Mesenchymal stem cell (in vitro differentiated cells and primary cell): ENCODE results near the gene RHOXF1.
A peak's percentile ranks its signal among the peaks of the same experiment; 100 is the strongest.
"Not testable (repeated sequence)": the region's sequence is repeated elsewhere in the genome, so short reads cannot be mapped to it uniquely, and the experiment has no call there.

ENCODE experiments used
- DNase-seq: peaks from one replicate; pipeline ENCODE4 v3.0.0-alpha.2; 2013
- H2AFZ ChIP-seq: one replicate; pipeline ENCODE4 v1.6.1; 2013; ENCODE audit warnings: low read depth, mild to moderate bottlenecking, control low read depth, inconsistent platforms, low read length, moderate library complexity
- H2AK5ac ChIP-seq: 2 replicates; pipeline ENCODE4 v1.6.1; 2013; ENCODE audit warnings: low read length, moderate library complexity, mild to moderate bottlenecking, inconsistent platforms; ENCODE audit not compliant: severe bottlenecking
- H2BK120ac ChIP-seq: one replicate; pipeline ENCODE4 v1.6.1; 2013; ENCODE audit warnings: low read depth, mild to moderate bottlenecking, inconsistent platforms, low read length, moderate library complexity
- H2BK12ac ChIP-seq, 2 experiments: one replicate each; pipeline ENCODE4 v1.6.1; 2013; ENCODE audit warnings: inconsistent platforms in 2 of 2, low read length in 2 of 2, mild to moderate bottlenecking in 2 of 2, moderate library complexity in 2 of 2, control low read depth in 1 of 2
- H2BK15ac ChIP-seq: one replicate; pipeline ENCODE4 v1.6.1; 2013; ENCODE audit warnings: mild to moderate bottlenecking, low read depth, inconsistent platforms; ENCODE audit not compliant: poor library complexity, severe bottlenecking
- H2BK5ac ChIP-seq: 2 replicates; pipeline ENCODE4 v1.6.1; 2013; ENCODE audit warnings: low read depth, mild to moderate bottlenecking, low read length, control low read depth, inconsistent platforms; ENCODE audit not compliant: poor library complexity, severe bottlenecking
- H3K14ac ChIP-seq, 2 experiments: one replicate each; pipeline ENCODE4 v1.6.1; 2013; ENCODE audit warnings: inconsistent platforms in 2 of 2, low read length in 2 of 2, control low read depth in 1 of 2, mild to moderate bottlenecking in 1 of 2, moderate library complexity in 1 of 2
- H3K18ac ChIP-seq, 2 experiments: one replicate each; pipeline ENCODE4 v1.6.1; 2013; ENCODE audit warnings: inconsistent platforms in 2 of 2, low read length in 2 of 2, control low read depth in 1 of 2, low read depth in 1 of 2, mild to moderate bottlenecking in 1 of 2
- H3K23ac ChIP-seq, 2 experiments: one replicate each; pipeline ENCODE4 v1.6.1; 2013; ENCODE audit warnings: inconsistent platforms in 2 of 2, low read length in 2 of 2, mild to moderate bottlenecking in 2 of 2, moderate library complexity in 2 of 2, control low read depth in 1 of 2
- H3K27ac ChIP-seq: 2 replicates; pipeline ENCODE4 v1.5.1; 2013; ENCODE audit warnings: mild to moderate bottlenecking, moderate library complexity, low read length, control low read depth, inconsistent platforms; ENCODE audit not compliant: poor library complexity, severe bottlenecking
- H3K27me3 ChIP-seq, 2 experiments: 2 replicates each; pipeline versions ENCODE4 v1.6.1 to v1.7.0; 2013; ENCODE audit warnings: low read length in 2 of 2, mild to moderate bottlenecking in 2 of 2, moderate library complexity in 2 of 2, control low read depth in 1 of 2, inconsistent platforms in 1 of 2; ENCODE audit not compliant: control insufficient read depth in 1 of 2, insufficient read depth in 1 of 2
- H3K36me3 ChIP-seq, 2 experiments: 2 replicates each; pipeline versions ENCODE4 v1.6.1 to v1.7.0; 2013; ENCODE audit warnings: low read length in 2 of 2, control low read depth in 1 of 2, inconsistent platforms in 1 of 2, low read depth in 1 of 2, mild to moderate bottlenecking in 1 of 2; ENCODE audit not compliant: insufficient read depth in 2 of 2, control insufficient read depth in 1 of 2
- H3K4ac ChIP-seq, 2 experiments: one replicate each; pipeline ENCODE4 v1.6.1; 2013; ENCODE audit warnings: inconsistent platforms in 2 of 2, low read length in 2 of 2, mild to moderate bottlenecking in 2 of 2, moderate library complexity in 2 of 2, control low read depth in 1 of 2, low read depth in 1 of 2
- H3K4me1 ChIP-seq: 2 replicates; pipeline ENCODE4 v1.6.1; 2013; ENCODE audit warnings: low read depth, low read length, control low read depth; ENCODE audit not compliant: control insufficient read depth, insufficient read depth
- H3K4me2 ChIP-seq: 2 replicates; pipeline ENCODE4 v1.6.1; 2013; ENCODE audit warnings: low read length, mild to moderate bottlenecking, inconsistent platforms; ENCODE audit not compliant: poor library complexity, severe bottlenecking
- H3K4me3 ChIP-seq, 2 experiments: 2 replicates each; pipeline versions ENCODE4 v1.5.1 to v1.7.0; 2013; ENCODE audit warnings: low read length in 2 of 2, mild to moderate bottlenecking in 2 of 2, control low read depth in 1 of 2, low read depth in 1 of 2; ENCODE audit not compliant: insufficient read depth in 1 of 2
- H3K79me1 ChIP-seq: replicated peaks from 2 replicates; pipeline ENCODE4 v1.6.1; 2013; ENCODE audit warnings: mild to moderate bottlenecking, control low read depth, low read length, inconsistent platforms; ENCODE audit not compliant: poor library complexity, severe bottlenecking
- H3K9ac ChIP-seq: 2 replicates; pipeline ENCODE4 v1.7.0; 2013; ENCODE audit warnings: mild to moderate bottlenecking, low read length, moderate library complexity
- H3K9me3 ChIP-seq: 2 replicates; pipeline ENCODE4 v1.7.0; 2013; ENCODE audit warnings: mild to moderate bottlenecking, low read length; ENCODE audit not compliant: control insufficient read depth
- H4K8ac ChIP-seq: one replicate; pipeline ENCODE4 v1.6.1; 2013; ENCODE audit warnings: inconsistent platforms, mild to moderate bottlenecking, low read length, moderate library complexity
- H4K91ac ChIP-seq: one replicate; pipeline ENCODE4 v1.6.1; 2013; ENCODE audit warnings: mild to moderate bottlenecking, low read length, inconsistent platforms
- WGBS: methylation state at CpG from one replicate; pipeline ENCODE4 v1.1.7; 2013; ENCODE audit warnings: mixed read lengths; 5-methylcytosine and 5-hydroxymethylcytosine counted together

The RHOXF1 gene

GRCh38 chrX:120128306-120128846, 12.7 kb upstream of the RHOXF1 start:
- H3K4me1 ChIP-seq, H2BK5ac ChIP-seq, DNase-seq, H2BK15ac ChIP-seq, H3K23ac ChIP-seq, H4K8ac ChIP-seq, H2BK12ac ChIP-seq, H3K4me2 ChIP-seq, H3K79me1 ChIP-seq, H3K9me3 ChIP-seq, H2BK120ac ChIP-seq, H3K9ac ChIP-seq, H4K91ac ChIP-seq, H3K27ac ChIP-seq, H3K27me3 ChIP-seq, H3K14ac ChIP-seq, H2AFZ ChIP-seq, H3K4ac ChIP-seq, H2AK5ac ChIP-seq, H3K4me3 ChIP-seq, H3K36me3 ChIP-seq, H3K18ac ChIP-seq: not testable (repeated sequence)
- WGBS = 88% methylated on average over 4 of the region's 5 CpGs

- no peak overlapping the region for H2BK5ac ChIP-seq
- peak overlapping the region; percentile 5 for H3K9ac ChIP-seq
- no peak overlapping the region for H3K4me2 ChIP-seq
- no peak overlapping the region for H3K4ac ChIP-seq
- H3K4me1 ChIP-seq = no peaks in the 10 kb centered on the region
- no peak overlapping the region for H3K23ac ChIP-seq
- no peak overlapping the region for H2AK5ac ChIP-seq
- H3K27ac ChIP-seq = no peak overlapping the region
- no peak overlapping the region for H2AFZ ChIP-seq
- H3K4me3 ChIP-seq = peak overlapping the region in 1 of 2 experiments; percentile 38
- H3K36me3 ChIP-seq = no peaks in the 10 kb centered on the region
- H3K18ac ChIP-seq = no peak overlapping the region
- no peak overlapping the region for H2BK12ac ChIP-seq
- 94% methylated on average over 2 of the region's 3 CpGs for WGBS
- H4K91ac ChIP-seq = no peak overlapping the region
- H3K14ac ChIP-seq = no peak overlapping the region
- no peaks in the 10 kb centered on the region for H3K79me1 ChIP-seq
- no peaks in the 10 kb centered on the region for H3K9me3 ChIP-seq
- peaks cover 0 to 6% of the 10 kb centered on the region in 2 experiments for H3K27me3 ChIP-seq
- H2BK15ac ChIP-seq = no peak overlapping the region
- peak; percentile 20 for DNase-seq
- H4K8ac ChIP-seq = peak overlapping the region; percentile 28
- H2BK120ac ChIP-seq = no peak overlapping the region
These were observed 9.7 kb upstream of the RHOXF1 start for GRCh38 chrX:120125444-120125843.

- Histone ChIP-seq H2AFZ (no peak overlapping the region), H3K9ac (no peak overlapping the region), H3K14ac (no peak overlapping the region), H4K91ac (no peak overlapping the region), H3K18ac (no peak overlapping the region), H3K4me2 (no peak overlapping the region), H2AK5ac (no peak overlapping the region), H2BK15ac (no peak overlapping the region), H3K36me3 (no peaks in the 10 kb centered on the region), H3K4me3 (no peak overlapping the region), H3K79me1 (no peaks in the 10 kb centered on the region), H2BK5ac (no peak overlapping the region), H3K27ac (no peak overlapping the region), H3K9me3 (no peaks in the 10 kb centered on the region), H3K4ac (no peak overlapping the region), H3K27me3 (peaks cover 0 to 8% of the 10 kb centered on the region in 2 experiments), H3K23ac (no peak overlapping the region), H2BK12ac (no peak overlapping the region), H4K8ac (no peak overlapping the region), H2BK120ac (no peak overlapping the region), H3K4me1 (no peaks in the 10 kb centered on the region)
- 40% methylated on average over 12 of the region's 12 CpGs for WGBS
- peak; percentile 60 for DNase-seq
These were observed 4.5 kb upstream of the RHOXF1 start for GRCh38 chrX:120120223-120120622.

- no peaks in the 10 kb centered on the region for H3K79me1 ChIP-seq
- H3K9me3 ChIP-seq = no peaks in the 10 kb centered on the region
- no peaks in the 10 kb centered on the region for H3K4me1 ChIP-seq
- H3K9ac ChIP-seq = no peak overlapping the region
- no peak overlapping the region for H2AFZ ChIP-seq
- H3K4ac ChIP-seq = no peak overlapping the region
- H4K91ac ChIP-seq = no peak overlapping the region
- H3K18ac ChIP-seq = no peak overlapping the region
- H3K27ac ChIP-seq = no peak overlapping the region
- H2BK15ac ChIP-seq = no peak overlapping the region
- H2BK5ac ChIP-seq = no peak overlapping the region
- H3K14ac ChIP-seq = no peak overlapping the region
- H2AK5ac ChIP-seq = no peak overlapping the region
- H2BK12ac ChIP-seq = no peak overlapping the region
- no peak overlapping the region for H2BK120ac ChIP-seq
- H4K8ac ChIP-seq = no peak overlapping the region
- no peak overlapping the region for H3K4me3 ChIP-seq
- no peak overlapping the region for H3K23ac ChIP-seq
- H3K27me3 ChIP-seq = no peaks in the 10 kb centered on the region
- H3K36me3 ChIP-seq = no peaks in the 10 kb centered on the region
- no peak for DNase-seq
- no peak overlapping the region for H3K4me2 ChIP-seq
These were observed 4.1 kb downstream of the RHOXF1 start for GRCh38 chrX:120111611-120112010.
